ENCODE results near the gene PRKN. TPM values are rescaled to one million over a fixed set of nuclear protein-coding genes. Genes with fewer than 3 reads are reported as not detected.
"Not testable (repeated sequence)": the region's sequence is repeated elsewhere in the genome, so short reads cannot be mapped to it uniquely, and the experiment has no call there.

Gene PRKN
- total and polyA plus RNA-seq, 2 experiments from 2014 or later, result 2.3 to 3.9 TPM

DNA sequence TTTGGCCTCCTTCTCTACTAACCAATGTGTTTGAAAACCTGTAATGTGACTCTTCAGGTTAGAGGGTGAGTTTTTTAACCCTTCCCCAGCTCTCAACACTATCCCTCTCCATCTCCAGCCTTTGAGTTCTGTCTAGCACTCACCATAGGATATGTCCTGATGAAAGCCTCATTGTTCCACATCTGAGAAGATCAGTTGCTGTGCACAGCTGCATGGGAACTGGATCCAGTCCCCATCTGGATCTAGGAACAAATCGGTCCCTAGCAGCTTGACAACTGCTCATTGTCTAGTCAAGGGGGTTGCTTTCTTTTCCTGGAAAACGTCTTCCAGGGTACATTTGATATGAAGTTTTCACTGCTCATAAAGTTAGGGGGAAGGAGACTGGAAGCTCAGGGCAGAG, 1408.3 kb downstream of the PRKN start:
- H2AFZ ChIP-seq, result no peak overlapping the region
- no peak overlapping the region for H3K4me2 ChIP-seq
- H3K9me2 ChIP-seq (replicated peaks; ENCODE audit: insufficient read depth), result no peaks in the 10 kb centered on the region
- no peaks in the 10 kb centered on the region for H3K4me1 ChIP-seq (ENCODE audit: insufficient read depth)
- no peaks in the 10 kb centered on the region for H3K79me2 ChIP-seq
- WGBS (ENCODE audit: low lambda C conversion rate, missing lambda C conversion rate), result 69% methylated on average over 2 of the region's 2 CpGs
- H3K36me3 ChIP-seq (replicated peaks; ENCODE audit: insufficient read depth, low read depth), result no peaks in the 10 kb centered on the region
- no peak overlapping the region for H3K4me3 ChIP-seq
- H3K9me3 ChIP-seq (ENCODE audit: low read depth), result no peaks in the 10 kb centered on the region
- TF ChIP-seq EZH2phosphoT487 (IDR thresholded peaks at IDR 0.05; ENCODE audit: low read depth, severe bottlenecking, unreplicated experiment), result no peak
- TF ChIP-seq, protein P1, sequence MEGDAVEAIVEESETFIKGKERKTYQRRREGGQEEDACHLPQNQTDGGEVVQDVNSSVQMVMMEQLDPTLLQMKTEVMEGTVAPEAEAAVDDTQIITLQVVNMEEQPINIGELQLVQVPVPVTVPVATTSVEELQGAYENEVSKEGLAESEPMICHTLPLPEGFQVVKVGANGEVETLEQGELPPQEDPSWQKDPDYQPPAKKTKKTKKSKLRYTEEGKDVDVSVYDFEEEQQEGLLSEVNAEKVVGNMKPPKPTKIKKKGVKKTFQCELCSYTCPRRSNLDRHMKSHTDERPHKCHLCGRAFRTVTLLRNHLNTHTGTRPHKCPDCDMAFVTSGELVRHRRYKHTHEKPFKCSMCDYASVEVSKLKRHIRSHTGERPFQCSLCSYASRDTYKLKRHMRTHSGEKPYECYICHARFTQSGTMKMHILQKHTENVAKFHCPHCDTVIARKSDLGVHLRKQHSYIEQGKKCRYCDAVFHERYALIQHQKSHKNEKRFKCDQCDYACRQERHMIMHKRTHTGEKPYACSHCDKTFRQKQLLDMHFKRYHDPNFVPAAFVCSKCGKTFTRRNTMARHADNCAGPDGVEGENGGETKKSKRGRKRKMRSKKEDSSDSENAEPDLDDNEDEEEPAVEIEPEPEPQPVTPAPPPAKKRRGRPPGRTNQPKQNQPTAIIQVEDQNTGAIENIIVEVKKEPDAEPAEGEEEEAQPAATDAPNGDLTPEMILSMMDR (IDR thresholded peaks at IDR 0.05; ENCODE audit: poor library complexity), result no peak
- no peak for TF ChIP-seq EZH2 (IDR thresholded peaks at IDR 0.05; ENCODE audit: borderline replicate concordance)
- H3K27me3 ChIP-seq, result no peaks in the 10 kb centered on the region
- no peak for DNase-seq (ENCODE audit: low spot score)
- no peak overlapping the region for H3K27ac ChIP-seq
- no peaks in the 10 kb centered on the region for H4K20me1 ChIP-seq (ENCODE audit: insufficient read depth, poor library complexity, severe bottlenecking)

- no peak overlapping the region for H3K4me2 ChIP-seq
- no peaks in the 10 kb centered on the region for H3K4me1 ChIP-seq (ENCODE audit: insufficient read depth)
- WGBS (ENCODE audit: low lambda C conversion rate, missing lambda C conversion rate), result 89% methylated on average over 6 of the region's 6 CpGs
- no peaks in the 10 kb centered on the region for H3K36me3 ChIP-seq (replicated peaks; ENCODE audit: insufficient read depth, low read depth)
- TF ChIP-seq, protein P1 (IDR thresholded peaks at IDR 0.05; ENCODE audit: poor library complexity), result no peak
- TF ChIP-seq EZH2phosphoT487 (IDR thresholded peaks at IDR 0.05; ENCODE audit: low read depth, severe bottlenecking, unreplicated experiment) (no peak), EZH2 (IDR thresholded peaks at IDR 0.05; ENCODE audit: borderline replicate concordance) (no peak)
- H3K79me2 ChIP-seq, result no peaks in the 10 kb centered on the region
- H3K27ac ChIP-seq, result no peak overlapping the region
- no peak for DNase-seq (ENCODE audit: low spot score)
- no peak overlapping the region for H2AFZ ChIP-seq
- H3K9me3 ChIP-seq (ENCODE audit: low read depth), result no peaks in the 10 kb centered on the region
- H3K4me3 ChIP-seq, result no peak overlapping the region
- H3K27me3 ChIP-seq, result no peaks in the 10 kb centered on the region
- H4K20me1 ChIP-seq (ENCODE audit: insufficient read depth, poor library complexity, severe bottlenecking), result no peaks in the 10 kb centered on the region
- no peaks in the 10 kb centered on the region for H3K9me2 ChIP-seq (replicated peaks; ENCODE audit: insufficient read depth)
Measured at GRCh38 chr6:161318456-161318855, 1409.1 kb downstream of the PRKN start.

DNA sequence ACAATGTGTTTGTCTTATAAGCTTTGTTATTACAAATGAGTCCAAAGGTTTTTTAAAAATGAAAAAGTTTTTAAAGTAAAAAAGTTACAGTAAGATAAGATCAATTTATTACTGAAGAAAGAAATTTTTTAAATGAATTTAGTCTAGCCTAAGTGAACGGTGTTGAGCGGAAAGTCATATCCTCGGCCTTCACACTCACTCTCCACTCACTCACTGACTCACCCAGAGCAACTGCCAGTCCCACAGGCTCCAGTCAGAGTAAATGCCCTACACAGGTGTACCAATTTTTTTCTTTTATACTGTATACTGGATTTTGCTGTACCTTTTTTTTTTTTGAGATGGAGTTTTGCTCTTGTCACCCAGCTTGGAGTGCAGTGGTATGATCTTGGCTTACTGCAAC, 1411.0 kb downstream of the PRKN start:
- H3K4me2 ChIP-seq, result no peak overlapping the region
- no peaks in the 10 kb centered on the region for H3K79me2 ChIP-seq
- no peak overlapping the region for H3K27ac ChIP-seq
- no peaks in the 10 kb centered on the region for H3K9me3 ChIP-seq (ENCODE audit: low read depth)
- DNase-seq (ENCODE audit: low spot score), result no peak
- no peak overlapping the region for H2AFZ ChIP-seq
- H4K20me1 ChIP-seq (ENCODE audit: insufficient read depth, poor library complexity, severe bottlenecking), result no peaks in the 10 kb centered on the region
- WGBS (ENCODE audit: low lambda C conversion rate, missing lambda C conversion rate), result 93% methylated on average over 3 of the region's 3 CpGs
- H3K36me3 ChIP-seq (replicated peaks; ENCODE audit: insufficient read depth, low read depth), result no peaks in the 10 kb centered on the region
- H3K4me1 ChIP-seq (ENCODE audit: insufficient read depth), result no peaks in the 10 kb centered on the region
- no peaks in the 10 kb centered on the region for H3K27me3 ChIP-seq
- TF ChIP-seq, protein P1 (IDR thresholded peaks at IDR 0.05; ENCODE audit: poor library complexity), result no peak
- no peak for TF ChIP-seq EZH2phosphoT487 (IDR thresholded peaks at IDR 0.05; ENCODE audit: low read depth, severe bottlenecking, unreplicated experiment)
- TF ChIP-seq EZH2 (IDR thresholded peaks at IDR 0.05; ENCODE audit: borderline replicate concordance), result no peak
- H3K9me2 ChIP-seq (replicated peaks; ENCODE audit: insufficient read depth), result no peaks in the 10 kb centered on the region
- H3K4me3 ChIP-seq, result no peak overlapping the region

DNA sequence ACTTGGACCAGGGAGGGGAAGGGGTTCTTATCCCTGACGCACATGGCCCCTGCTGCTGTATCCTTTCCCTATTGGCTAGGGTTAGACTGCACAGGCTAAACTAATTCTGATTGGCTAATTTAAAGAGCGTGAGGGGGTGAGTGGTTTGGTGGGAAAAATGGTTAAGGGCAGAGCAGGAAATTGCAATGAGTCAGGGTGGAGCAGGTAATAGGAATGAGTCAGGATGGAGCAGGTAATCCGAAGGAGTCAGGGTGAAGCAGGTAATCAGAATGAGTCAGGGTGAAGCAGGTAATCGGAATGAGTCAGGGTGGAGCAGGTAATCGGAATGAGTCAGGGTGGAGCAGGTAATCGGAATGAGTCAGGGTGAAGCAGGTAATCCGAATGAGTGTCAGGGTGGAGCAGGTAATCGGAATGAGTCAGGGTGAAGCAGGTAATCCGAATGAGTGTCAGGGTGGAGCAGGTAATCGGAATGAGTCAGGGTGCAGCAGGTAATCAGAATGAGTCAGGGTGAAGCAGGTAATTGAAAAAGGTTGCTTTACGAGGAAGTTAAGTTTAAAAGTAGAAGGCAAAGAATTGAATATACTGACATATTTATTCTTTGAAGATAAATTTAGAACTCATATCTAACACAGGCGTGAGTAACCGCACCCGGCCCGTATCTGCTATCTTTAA, 1412.2 kb downstream of the PRKN start:
- not testable (repeated sequence) for H3K4me2 ChIP-seq; H3K9me2 ChIP-seq (replicated peaks; ENCODE audit: insufficient read depth); H4K20me1 ChIP-seq (ENCODE audit: insufficient read depth, poor library complexity, severe bottlenecking); H3K4me1 ChIP-seq (ENCODE audit: insufficient read depth); H3K4me3 ChIP-seq; H3K79me2 ChIP-seq; H3K27ac ChIP-seq; H2AFZ ChIP-seq; H3K36me3 ChIP-seq (replicated peaks; ENCODE audit: insufficient read depth, low read depth); DNase-seq (ENCODE audit: low spot score); H3K27me3 ChIP-seq; H3K9me3 ChIP-seq (ENCODE audit: low read depth)
- WGBS (ENCODE audit: low lambda C conversion rate, missing lambda C conversion rate), result 92% methylated on average over 15 of the region's 15 CpGs

- H3K27me3 ChIP-seq; H3K9me3 ChIP-seq (ENCODE audit: low read depth); H2AFZ ChIP-seq; H3K36me3 ChIP-seq (replicated peaks; ENCODE audit: insufficient read depth, low read depth); H3K4me2 ChIP-seq; H3K79me2 ChIP-seq; H4K20me1 ChIP-seq (ENCODE audit: insufficient read depth, poor library complexity, severe bottlenecking); H3K27ac ChIP-seq; H3K9me2 ChIP-seq (replicated peaks; ENCODE audit: insufficient read depth); DNase-seq (ENCODE audit: low spot score); H3K4me1 ChIP-seq (ENCODE audit: insufficient read depth); H3K4me3 ChIP-seq: not testable (repeated sequence)
- 94% methylated on average over 20 of the region's 20 CpGs for WGBS (ENCODE audit: low lambda C conversion rate, missing lambda C conversion rate)
Measured at GRCh38 chr6:161314541-161315245, 1412.9 kb downstream of the PRKN start.
